ENCODE measurements around the gene HYAL3. TPM values are rescaled to one million over a fixed set of nuclear protein-coding genes. Genes with fewer than 3 reads are reported as not detected.

HYAL3 gene
- polyA plus RNA-seq, 3 donors: 3.4 to 5.8 (median 4.9) TPM

DNA sequence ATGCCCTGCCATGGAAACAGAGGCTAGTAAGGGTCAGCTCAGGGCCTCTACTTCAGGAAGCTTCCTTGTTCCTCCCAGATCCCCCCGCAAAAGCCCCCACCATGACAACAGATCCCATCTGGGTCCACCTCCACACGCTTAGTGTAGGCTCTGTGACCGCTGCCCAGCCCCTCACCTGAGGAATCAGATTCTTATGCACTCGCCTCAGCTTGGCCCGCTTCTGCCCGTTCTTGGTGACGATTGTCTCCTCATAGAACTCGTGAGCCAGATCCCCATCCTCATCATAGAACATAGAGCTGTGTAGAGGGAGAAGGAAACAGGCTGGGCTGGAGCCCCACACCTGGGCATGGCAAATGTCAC is 27.0 kb upstream of the HYAL3 start:
- peak overlapping the region in 6 of 7 donors; percentile 29 to 82 (median 68) for H3K27ac Mint-ChIP-seq

DNA sequence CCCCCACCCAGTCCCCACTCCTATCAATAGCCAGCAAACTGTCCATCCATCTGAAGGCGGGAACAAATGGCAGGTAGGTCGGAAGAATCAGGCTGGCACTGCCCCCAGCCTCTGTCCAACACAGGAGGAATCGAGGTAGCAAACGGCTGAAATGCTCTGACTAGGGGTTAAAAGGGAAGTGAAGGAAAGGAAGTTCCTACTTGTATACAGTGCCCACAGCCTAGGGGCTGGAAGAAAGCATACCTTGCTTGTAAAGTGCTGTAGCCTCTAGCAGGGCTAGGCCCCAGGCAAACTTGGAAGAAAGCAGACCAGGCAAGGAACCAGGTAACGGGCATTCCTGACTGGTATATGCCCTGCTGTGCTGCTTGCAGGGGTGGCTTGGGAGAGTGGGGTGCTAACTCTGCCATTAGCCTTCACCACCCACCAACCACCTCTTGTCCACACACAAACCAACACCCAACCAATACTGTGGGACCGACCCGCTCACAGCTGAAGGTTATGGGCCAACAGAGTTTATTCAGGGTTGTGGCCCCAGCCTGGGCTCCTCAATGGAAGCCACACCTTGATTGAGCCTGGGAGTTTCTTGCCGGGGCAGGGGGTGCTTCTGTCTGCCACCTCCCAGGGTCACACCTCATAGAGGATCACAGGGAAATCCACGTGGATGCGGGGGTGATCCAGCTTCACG is 26.4 kb upstream of the HYAL3 start:
- Histone ChIP-seq H2AFZ (ENCODE audit: insufficient read depth, low read depth, low read length, poor library complexity, severe bottlenecking) (no peak overlapping the region), H3K4me1 (ENCODE audit: control insufficient read depth in 1 of 2, insufficient read depth in 2 of 2, low read length in 2 of 2) (peaks cover 64 to 79% of the 10 kb centered on the region in 2 donors), H3K36me3 (replicated peaks in 1 of 2; ENCODE audit: control insufficient read depth in 1 of 2, insufficient read depth in 2 of 2, low read length in 2 of 2) (peaks cover 14 to 21% of the 10 kb centered on the region in 2 donors), H3K4me3 (replicated peaks in 1 of 3; ENCODE audit: low read depth in 2 of 3, low read length in 3 of 3) (no peak overlapping the region), H3K27ac (ENCODE audit: low read depth in 1 of 2, low read length in 2 of 2) (peak overlapping the region; percentile 26 to 56), H3K79me2 (ENCODE audit: insufficient read depth, low read length) (peaks cover 29% of the 10 kb centered on the region), H3K9me3 (replicated peaks in 1 of 2; ENCODE audit: control insufficient read depth in 1 of 2, insufficient read depth in 1 of 2, low read length in 2 of 2) (no peaks in the 10 kb centered on the region), H4K20me1 (ENCODE audit: insufficient read depth, low read length) (peaks cover 34% of the 10 kb centered on the region), H3K27me3 (ENCODE audit: control insufficient read depth in 2 of 2, insufficient read depth in 2 of 2, low read length in 2 of 2) (no peaks in the 10 kb centered on the region), H3K9ac (ENCODE audit: insufficient read depth, low read length, poor library complexity, severe bottlenecking) (no peak overlapping the region), H3K4me2 (replicated peaks; ENCODE audit: extremely low read depth, low read length, poor library complexity, severe bottlenecking) (peak overlapping the region; percentile 18)
- WGBS (ENCODE audit: insufficient coverage): 86% methylated on average over 7 of the region's 11 CpGs
- TF ChIP-seq, protein P1, sequence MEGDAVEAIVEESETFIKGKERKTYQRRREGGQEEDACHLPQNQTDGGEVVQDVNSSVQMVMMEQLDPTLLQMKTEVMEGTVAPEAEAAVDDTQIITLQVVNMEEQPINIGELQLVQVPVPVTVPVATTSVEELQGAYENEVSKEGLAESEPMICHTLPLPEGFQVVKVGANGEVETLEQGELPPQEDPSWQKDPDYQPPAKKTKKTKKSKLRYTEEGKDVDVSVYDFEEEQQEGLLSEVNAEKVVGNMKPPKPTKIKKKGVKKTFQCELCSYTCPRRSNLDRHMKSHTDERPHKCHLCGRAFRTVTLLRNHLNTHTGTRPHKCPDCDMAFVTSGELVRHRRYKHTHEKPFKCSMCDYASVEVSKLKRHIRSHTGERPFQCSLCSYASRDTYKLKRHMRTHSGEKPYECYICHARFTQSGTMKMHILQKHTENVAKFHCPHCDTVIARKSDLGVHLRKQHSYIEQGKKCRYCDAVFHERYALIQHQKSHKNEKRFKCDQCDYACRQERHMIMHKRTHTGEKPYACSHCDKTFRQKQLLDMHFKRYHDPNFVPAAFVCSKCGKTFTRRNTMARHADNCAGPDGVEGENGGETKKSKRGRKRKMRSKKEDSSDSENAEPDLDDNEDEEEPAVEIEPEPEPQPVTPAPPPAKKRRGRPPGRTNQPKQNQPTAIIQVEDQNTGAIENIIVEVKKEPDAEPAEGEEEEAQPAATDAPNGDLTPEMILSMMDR (IDR thresholded peaks at IDR 0.05): no peak
- H3K36me3 Mint-ChIP-seq: peaks cover 17 to 36% of the 10 kb centered on the region in 2 donors
- H3K9me3 Mint-ChIP-seq: no peaks in the 10 kb centered on the region
- peaks cover 0 to 1% (median 1%) of the 10 kb centered on the region in 3 donors for H3K27me3 Mint-ChIP-seq (ENCODE audit: low read depth in 3 of 3)
- H3K27ac Mint-ChIP-seq: peak overlapping the region; percentile 7 to 85 (median 76)
- no peak for DNase-seq
- peaks cover 61% of the 10 kb centered on the region for H3K4me1 Mint-ChIP-seq
- intact Hi-C loops (cut with micrococcal nuclease): loop anchor here in 1 of 2 donors (2.0 kb wide), 1 partner anchor 33 kb away; the partner anchor contains the start of gene IFRD2
- no peak overlapping the region for H3K4me3 Mint-ChIP-seq

More for the DNA sequence above, 27.0 kb upstream of the HYAL3 start:
- H3K36me3 ChIP-seq (replicated peaks in 1 of 2; ENCODE audit: control insufficient read depth in 1 of 2, insufficient read depth in 2 of 2, low read length in 2 of 2): peaks cover 20 to 26% of the 10 kb centered on the region in 2 donors
- H3K27ac ChIP-seq (ENCODE audit: low read depth in 1 of 2, low read length in 2 of 2): peak overlapping the region; percentile 26 to 56
- no peak overlapping the region for H2AFZ ChIP-seq (ENCODE audit: insufficient read depth, low read depth, low read length, poor library complexity, severe bottlenecking)
- Mint-ChIP-seq H3K27me3 (ENCODE audit: low read depth in 3 of 3) (peaks cover 0 to 1% (median 0%) of the 10 kb centered on the region in 3 donors), H3K4me3 (no peak overlapping the region), H3K9me3 (no peaks in the 10 kb centered on the region), H3K36me3 (peaks cover 22 to 42% of the 10 kb centered on the region in 2 donors), H3K4me1 (peaks cover 60% of the 10 kb centered on the region)
- no peak overlapping the region for H3K4me3 ChIP-seq (replicated peaks in 1 of 3; ENCODE audit: low read depth in 2 of 3, low read length in 3 of 3)
- H3K9ac ChIP-seq (ENCODE audit: insufficient read depth, low read length, poor library complexity, severe bottlenecking): no peak overlapping the region
- intact Hi-C loops (cut with micrococcal nuclease): no loop called here
- H3K9me3 ChIP-seq (replicated peaks in 1 of 2; ENCODE audit: control insufficient read depth in 1 of 2, insufficient read depth in 1 of 2, low read length in 2 of 2): no peaks in the 10 kb centered on the region
- no peak overlapping the region for H3K4me2 ChIP-seq (replicated peaks; ENCODE audit: extremely low read depth, low read length, poor library complexity, severe bottlenecking)
- TF ChIP-seq, protein P1 (IDR thresholded peaks at IDR 0.05): no peak
- H3K4me1 ChIP-seq (ENCODE audit: control insufficient read depth in 1 of 2, insufficient read depth in 2 of 2, low read length in 2 of 2): peaks cover 63 to 76% of the 10 kb centered on the region in 2 donors
- H3K79me2 ChIP-seq (ENCODE audit: insufficient read depth, low read length): peaks cover 35% of the 10 kb centered on the region
- peaks cover 39% of the 10 kb centered on the region for H4K20me1 ChIP-seq (ENCODE audit: insufficient read depth, low read length)
- H3K27me3 ChIP-seq (ENCODE audit: control insufficient read depth in 2 of 2, insufficient read depth in 2 of 2, low read length in 2 of 2): no peaks in the 10 kb centered on the region
- WGBS (ENCODE audit: insufficient coverage): 89% methylated on average over 3 of the region's 8 CpGs
- no peak for DNase-seq

Measured in CD14-positive monocyte (primary cell).